ENCODE results near the gene NGFR.
A peak's percentile ranks its signal among the peaks of the same experiment; 100 is the strongest.

The NGFR gene

DNA sequence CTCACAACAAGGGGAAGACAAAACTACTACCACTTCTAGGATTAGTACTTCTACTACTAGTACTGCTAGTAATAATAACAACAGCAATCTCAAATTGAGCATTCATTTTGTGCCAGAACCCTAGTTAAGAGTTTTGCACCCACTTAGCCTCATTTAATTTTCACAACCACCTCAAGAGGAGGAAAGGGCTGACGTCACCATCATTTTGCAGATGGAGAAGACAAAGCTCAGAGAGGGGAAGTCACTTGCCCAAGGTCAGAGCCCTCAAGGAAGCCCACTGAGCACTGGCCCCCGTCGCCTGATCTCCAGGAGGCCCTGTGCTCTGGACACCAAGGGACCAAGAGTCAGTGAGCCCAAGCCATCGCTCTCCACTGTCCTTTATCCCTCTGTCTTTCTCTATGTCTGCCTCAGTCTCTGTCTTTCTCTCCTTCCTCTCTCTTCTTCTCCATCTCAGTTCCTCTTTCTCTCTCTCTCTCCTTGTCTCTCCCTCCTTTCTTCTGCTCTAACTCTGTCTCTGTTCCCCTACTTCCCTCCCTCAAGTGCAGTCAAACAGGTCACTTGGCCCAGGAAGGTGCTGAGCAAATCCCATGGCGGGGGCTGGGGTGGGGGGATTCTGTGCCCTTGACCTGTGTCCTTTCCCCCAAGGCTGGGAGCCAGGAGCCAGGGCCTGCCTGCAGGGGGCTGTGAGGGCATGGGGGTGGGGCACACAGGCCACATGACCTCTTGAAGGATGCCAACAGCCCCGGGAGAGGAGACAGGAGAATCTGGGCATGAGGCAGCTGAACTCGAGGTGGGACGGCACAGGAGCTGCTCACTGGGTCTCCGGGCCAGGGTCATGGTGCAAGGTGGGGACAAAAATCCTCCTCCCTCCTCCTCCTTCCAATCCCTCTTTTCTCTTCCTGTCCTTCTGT, 11.2 kb upstream of the NGFR start:
- TF ChIP-seq, protein P1, sequence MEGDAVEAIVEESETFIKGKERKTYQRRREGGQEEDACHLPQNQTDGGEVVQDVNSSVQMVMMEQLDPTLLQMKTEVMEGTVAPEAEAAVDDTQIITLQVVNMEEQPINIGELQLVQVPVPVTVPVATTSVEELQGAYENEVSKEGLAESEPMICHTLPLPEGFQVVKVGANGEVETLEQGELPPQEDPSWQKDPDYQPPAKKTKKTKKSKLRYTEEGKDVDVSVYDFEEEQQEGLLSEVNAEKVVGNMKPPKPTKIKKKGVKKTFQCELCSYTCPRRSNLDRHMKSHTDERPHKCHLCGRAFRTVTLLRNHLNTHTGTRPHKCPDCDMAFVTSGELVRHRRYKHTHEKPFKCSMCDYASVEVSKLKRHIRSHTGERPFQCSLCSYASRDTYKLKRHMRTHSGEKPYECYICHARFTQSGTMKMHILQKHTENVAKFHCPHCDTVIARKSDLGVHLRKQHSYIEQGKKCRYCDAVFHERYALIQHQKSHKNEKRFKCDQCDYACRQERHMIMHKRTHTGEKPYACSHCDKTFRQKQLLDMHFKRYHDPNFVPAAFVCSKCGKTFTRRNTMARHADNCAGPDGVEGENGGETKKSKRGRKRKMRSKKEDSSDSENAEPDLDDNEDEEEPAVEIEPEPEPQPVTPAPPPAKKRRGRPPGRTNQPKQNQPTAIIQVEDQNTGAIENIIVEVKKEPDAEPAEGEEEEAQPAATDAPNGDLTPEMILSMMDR (IDR thresholded peaks at IDR 0.05; ENCODE audit: low read depth, low read length), result no peak
- H3K4me3 ChIP-seq (ENCODE audit: low read depth, low read length), result no peak overlapping the region
- H3K4me1 ChIP-seq, result no peaks in the 10 kb centered on the region; the same call in 1 of the 2 replicates
- no peaks in the 10 kb centered on the region for H3K9me3 ChIP-seq
- DNase-seq, result no peak
- no peaks in the 10 kb centered on the region for H3K36me3 ChIP-seq
- no peaks in the 10 kb centered on the region for H3K27me3 ChIP-seq

DNA sequence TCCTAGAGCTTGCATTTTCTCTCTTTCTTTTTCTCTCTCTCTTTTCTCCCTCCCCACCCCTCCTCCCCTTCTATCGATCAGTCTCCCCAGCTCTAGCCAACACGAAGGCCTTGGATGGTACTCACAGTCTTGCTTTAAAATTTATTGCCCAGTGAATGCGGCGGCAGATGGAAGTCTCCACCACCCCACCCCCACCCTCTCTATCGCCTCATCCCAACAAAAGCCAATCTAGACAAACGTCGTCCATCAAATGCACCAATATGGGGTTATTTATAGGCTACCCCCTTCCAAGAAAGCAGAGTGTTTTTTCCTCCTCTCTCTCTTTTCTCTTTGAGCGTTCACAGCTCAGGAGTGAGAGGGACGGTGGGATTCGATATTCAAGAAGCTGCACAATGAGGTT, 10.5 kb upstream of the NGFR start:
- DNase-seq, result no peak
- Histone ChIP-seq H3K4me3 (ENCODE audit: low read depth, low read length) (no peak overlapping the region), H3K4me1 (no peaks in the 10 kb centered on the region; the same call in 1 of the 2 replicates), H3K9me3 (no peaks in the 10 kb centered on the region), H3K36me3 (no peaks in the 10 kb centered on the region), H3K27me3 (no peaks in the 10 kb centered on the region)
- TF ChIP-seq, protein P1 (IDR thresholded peaks at IDR 0.05; ENCODE audit: low read depth, low read length), result no peak

DNA sequence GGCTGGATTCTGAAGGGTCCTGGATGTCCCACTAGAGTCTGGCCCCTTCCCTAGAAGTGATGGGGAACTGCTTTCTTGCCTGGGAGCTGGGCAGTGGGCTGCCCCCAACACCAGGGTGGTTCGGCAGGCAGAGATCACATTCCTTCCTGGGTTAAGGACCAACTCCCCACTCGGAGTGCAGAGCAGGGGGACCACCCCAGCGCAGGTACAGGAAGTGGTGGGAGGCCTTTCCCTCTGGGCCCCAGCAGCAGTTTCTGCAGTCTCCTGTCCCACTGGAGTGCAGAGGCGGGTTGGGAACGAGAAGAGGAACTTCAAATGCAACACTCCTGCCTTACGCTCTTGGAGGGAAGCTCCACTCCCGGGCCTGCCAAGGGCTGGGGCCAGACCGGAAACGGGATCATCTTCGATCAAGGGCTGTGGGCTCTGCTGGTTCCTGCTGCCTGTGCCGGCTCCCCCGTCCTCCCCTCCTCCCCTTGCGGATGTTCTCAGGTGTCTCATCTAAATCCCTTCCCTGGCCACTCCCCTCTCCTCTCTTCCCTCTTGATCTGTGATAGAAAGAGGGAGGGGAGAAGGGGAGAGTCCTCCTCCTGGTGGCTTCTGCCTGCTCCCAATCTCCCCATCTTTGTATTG, 9.0 kb upstream of the NGFR start:
- no peak for DNase-seq
- no peaks in the 10 kb centered on the region for H3K9me3 ChIP-seq
- TF ChIP-seq, protein P1 (IDR thresholded peaks at IDR 0.05; ENCODE audit: low read depth, low read length), result no peak
- no peaks in the 10 kb centered on the region; the same call in 1 of the 2 replicates for H3K4me1 ChIP-seq
- no peak overlapping the region for H3K4me3 ChIP-seq (ENCODE audit: low read depth, low read length)
- H3K36me3 ChIP-seq, result no peaks in the 10 kb centered on the region
- no peaks in the 10 kb centered on the region for H3K27me3 ChIP-seq

DNA sequence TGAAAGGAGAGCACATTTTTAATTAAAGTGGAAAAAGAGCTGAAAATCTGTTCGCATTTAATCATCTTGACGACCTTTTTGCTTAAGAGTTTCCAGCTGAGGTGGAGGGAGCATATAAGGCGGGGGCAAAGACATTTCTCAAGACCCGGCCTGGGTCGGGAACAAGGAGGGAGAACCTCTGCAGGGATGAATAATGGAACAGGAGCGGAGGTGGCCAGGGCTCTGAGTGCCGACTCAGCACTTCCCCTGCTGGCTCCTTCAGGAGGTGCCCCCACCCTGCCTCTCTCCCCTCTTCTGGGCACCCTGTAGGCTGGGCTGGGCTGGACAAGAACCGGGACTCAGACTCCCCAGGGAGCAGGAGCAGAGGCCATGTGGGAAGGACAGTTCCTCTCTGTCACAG, 7.9 kb upstream of the NGFR start:
- TF ChIP-seq, protein P1 (IDR thresholded peaks at IDR 0.05; ENCODE audit: low read depth, low read length), result no peak
- Histone ChIP-seq H3K27me3 (no peaks in the 10 kb centered on the region), H3K4me3 (ENCODE audit: low read depth, low read length) (no peak overlapping the region), H3K4me1 (no peaks in the 10 kb centered on the region; the same call in 1 of the 2 replicates), H3K9me3 (no peaks in the 10 kb centered on the region), H3K36me3 (no peaks in the 10 kb centered on the region)
- no peak for DNase-seq

DNA sequence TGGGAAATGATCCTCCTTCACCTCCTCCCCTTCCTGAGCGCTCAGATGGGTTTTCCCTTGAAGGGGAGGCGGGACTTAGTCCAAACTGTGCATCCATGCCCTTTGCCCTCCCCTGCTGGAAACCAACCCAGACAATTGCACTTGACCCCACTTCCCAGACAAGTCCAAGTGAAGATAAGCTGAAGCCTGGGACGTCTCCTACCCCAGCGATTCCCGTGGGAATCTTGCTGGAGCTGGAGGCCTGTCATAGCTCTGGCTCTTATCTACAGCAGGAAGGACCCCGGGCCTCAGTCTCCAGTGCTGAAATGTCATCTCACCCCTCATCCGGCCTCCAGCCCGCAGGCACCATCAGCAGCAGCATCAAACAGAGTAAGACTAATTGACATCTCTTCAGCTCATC, 6.5 kb upstream of the NGFR start:
- TF ChIP-seq, protein P1 (IDR thresholded peaks at IDR 0.05; ENCODE audit: low read depth, low read length), result no peak
- Histone ChIP-seq H3K4me1 (no peaks in the 10 kb centered on the region; the same call in 1 of the 2 replicates), H3K27me3 (no peaks in the 10 kb centered on the region), H3K36me3 (no peaks in the 10 kb centered on the region), H3K9me3 (no peaks in the 10 kb centered on the region), H3K4me3 (ENCODE audit: low read depth, low read length) (no peak overlapping the region)
- DNase-seq, result peak; percentile 43

DNA sequence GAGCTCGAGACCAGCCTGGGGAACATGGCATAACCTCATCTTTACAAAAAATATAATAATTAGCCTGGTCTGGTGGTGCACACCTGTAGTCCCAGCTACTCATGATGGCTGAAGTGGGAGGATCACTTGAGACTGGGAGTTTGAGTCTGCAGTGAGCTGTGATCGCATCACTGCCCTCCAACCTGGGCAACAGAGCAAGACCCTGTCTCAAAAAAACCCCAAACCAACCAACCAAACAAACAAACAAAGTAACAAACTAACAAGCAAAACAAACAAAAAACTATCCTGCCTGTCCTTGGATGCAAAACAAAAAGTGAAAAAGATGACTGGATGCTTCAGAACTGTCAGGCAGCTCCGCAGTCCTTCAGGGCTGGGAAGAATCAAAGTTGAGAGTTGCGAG, 5.7 kb upstream of the NGFR start:
- H3K4me3 ChIP-seq (ENCODE audit: low read depth, low read length), result no peak overlapping the region
- TF ChIP-seq, protein P1 (IDR thresholded peaks at IDR 0.05; ENCODE audit: low read depth, low read length), result no peak
- no peaks in the 10 kb centered on the region for H3K36me3 ChIP-seq
- no peaks in the 10 kb centered on the region for H3K27me3 ChIP-seq
- no peak for DNase-seq
- H3K9me3 ChIP-seq, result no peaks in the 10 kb centered on the region
- no peaks in the 10 kb centered on the region; the same call in 1 of the 2 replicates for H3K4me1 ChIP-seq
